DOHH2 (cell line): ENCODE data around the gene CEMIP.

ENCODE experiments used
- CTCF ChIP-seq: fragments of 200-600 bp; sonication (generic); IDR thresholded peaks from one replicate; pipeline ENCODE4 v1.5.1; 2014; ENCODE audit warnings: antibody characterized with exemption, mild to moderate bottlenecking, low read depth, low read length; ENCODE audit not compliant: poor library complexity, severe bottlenecking
- EZH2phosphoT487 ChIP-seq: fragments of 200-600 bp; sonication (generic); IDR thresholded peaks from 2 replicates; pipeline ENCODE4 v1.6.1; 2017; ENCODE audit warnings: borderline replicate concordance, mild to moderate bottlenecking, antibody characterized with exemption, low read length, moderate library complexity, mixed read lengths

DNA sequence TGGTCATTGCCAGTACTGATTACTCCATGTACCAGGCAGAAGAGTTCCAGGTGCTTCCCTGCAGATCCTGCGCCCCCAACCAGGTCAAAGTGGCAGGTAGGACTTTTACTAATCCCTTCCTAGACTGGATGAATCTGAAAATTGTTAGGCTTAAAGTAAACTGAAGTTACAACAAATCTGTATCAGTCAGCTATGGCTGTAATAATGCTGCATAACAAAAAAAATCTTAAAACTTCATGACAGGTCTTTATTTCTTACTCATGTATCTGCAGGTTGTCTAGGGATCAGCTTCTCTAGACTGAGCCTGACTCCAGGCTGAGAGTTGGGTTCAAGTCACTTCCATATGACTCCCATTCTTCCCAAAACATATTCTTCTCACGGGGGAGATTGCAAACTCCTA lies 116.8 kb downstream of the CEMIP start:
- TF ChIP-seq CTCF (no peak), EZH2phosphoT487 (no peak)
